Skin epidermis (tissue), 12 donors: Measurements from ENCODE around the gene ACTN2.

ENCODE experiments used
- H3K27ac ChIP-seq, 21 experiments: fragments of 200-600 bp; sonication (generic) in 11 of 21; one replicate each; pipeline ENCODE4 v1.5.0; 2020; ENCODE audit warnings: mild to moderate bottlenecking in 3 of 21, inconsistent platforms in 2 of 21, moderate library complexity in 2 of 21
- H3K4me3 ChIP-seq, 7 experiments: fragments of 200-600 bp; sonication (generic) in 2 of 7; one replicate each; pipeline ENCODE4 v1.5.0; 2020; ENCODE audit warnings: inconsistent platforms in 2 of 7, mild to moderate bottlenecking in 2 of 7, moderate library complexity in 1 of 7

ACTN2 gene

GRCh38 chr1:236689713-236690569 lies 3.6 kb downstream of the ACTN2 start:
- no peak overlapping the region for H3K4me3 ChIP-seq

GRCh38 chr1:236691348-236691747 lies 5.0 kb downstream of the ACTN2 start:
- Histone ChIP-seq H3K27ac (no peak overlapping the region), H3K4me3 (no peak overlapping the region)

More at GRCh38 chr1:236689713-236690569, 3.6 kb downstream of the ACTN2 start:
- no peak overlapping the region for H3K27ac ChIP-seq

- no peak overlapping the region for H3K27ac ChIP-seq
- no peak overlapping the region for H3K4me3 ChIP-seq
Measured at GRCh38 chr1:236692128-236692527, 5.8 kb downstream of the ACTN2 start.

GRCh38 chr1:236692742-236693141 lies 6.4 kb downstream of the ACTN2 start:
- H3K27ac ChIP-seq = no peak overlapping the region

GRCh38 chr1:236699366-236699765 lies 13.1 kb downstream of the ACTN2 start:
- Histone ChIP-seq H3K27ac (no peak overlapping the region), H3K4me3 (no peak overlapping the region)

More at GRCh38 chr1:236692742-236693141, 6.4 kb downstream of the ACTN2 start:
- H3K4me3 ChIP-seq = no peak overlapping the region

DNA sequence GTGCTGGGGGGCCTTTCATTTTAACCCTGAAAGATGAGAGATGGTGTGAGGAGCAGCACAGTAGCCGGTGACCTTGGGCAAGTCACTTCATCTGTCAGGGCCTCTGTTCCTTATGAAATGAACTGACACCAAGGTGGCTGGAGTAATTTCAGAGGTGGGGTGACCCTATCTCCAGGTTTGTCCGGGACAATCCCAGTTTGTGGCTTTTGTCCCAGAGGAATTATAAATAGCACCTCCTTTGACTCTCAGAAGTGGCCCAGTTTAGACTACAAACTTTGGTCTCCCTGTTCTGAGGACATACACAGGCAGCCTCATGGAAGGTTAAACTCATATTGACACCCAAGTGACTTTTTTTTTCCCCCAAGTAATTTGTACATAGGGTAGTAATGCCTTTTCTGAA lies 14.6 kb downstream of the ACTN2 start:
- no peak overlapping the region for H3K27ac ChIP-seq
- no peak overlapping the region for H3K4me3 ChIP-seq

DNA sequence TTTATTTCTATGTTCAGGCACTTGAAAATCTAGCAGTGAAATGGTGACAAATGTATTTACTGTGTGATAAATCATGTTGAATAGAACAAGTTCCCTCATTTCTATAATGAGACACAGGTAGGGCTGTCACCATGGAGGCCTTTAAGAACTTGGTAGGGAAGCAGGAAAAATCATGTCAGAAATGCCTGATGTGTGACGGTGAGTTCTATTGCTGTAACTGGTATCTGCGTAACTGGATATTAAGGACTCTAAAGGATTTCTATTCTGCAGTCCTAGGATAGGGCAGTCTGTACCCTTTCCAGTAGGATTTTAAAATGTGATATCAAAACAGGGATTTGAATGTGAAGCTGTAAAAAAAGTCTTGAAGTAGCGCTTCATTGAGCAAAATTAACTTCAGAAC lies 15.5 kb downstream of the ACTN2 start:
- H3K27ac ChIP-seq = no peak overlapping the region
- H3K4me3 ChIP-seq = no peak overlapping the region

DNA sequence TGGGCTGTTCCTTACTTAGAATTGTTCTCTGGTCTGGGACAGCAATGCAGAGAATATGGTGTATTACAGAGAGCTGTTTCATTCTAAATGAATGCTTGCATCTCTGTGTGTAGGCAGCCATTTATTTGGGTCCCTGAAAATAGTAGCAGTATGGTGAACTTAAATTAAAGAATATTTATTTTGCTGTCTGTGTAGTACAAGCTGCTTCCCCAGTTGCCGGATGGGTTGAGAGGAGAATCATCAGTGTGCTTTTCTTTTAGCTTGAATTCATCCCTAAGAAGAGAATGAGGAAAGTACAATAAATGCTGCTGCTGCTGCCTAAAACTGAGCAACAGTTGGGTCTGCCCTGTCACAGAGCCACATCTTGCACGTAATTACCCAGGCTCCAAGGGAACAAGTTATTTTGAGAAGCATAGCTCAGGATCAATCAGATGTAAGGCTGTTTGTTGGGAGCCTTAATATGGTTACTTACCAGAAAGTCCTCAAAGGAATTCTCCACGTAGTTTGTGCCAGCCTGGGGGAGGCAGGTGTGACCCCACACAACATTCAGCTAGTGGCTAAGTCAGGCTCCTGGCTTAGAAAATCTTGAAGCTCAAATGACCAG lies 16.6 kb downstream of the ACTN2 start:
- H3K4me3 ChIP-seq = no peak overlapping the region

GRCh38 chr1:236705771-236706170 lies 19.5 kb downstream of the ACTN2 start:
- H3K4me3 ChIP-seq = no peak overlapping the region

More for the DNA sequence above, 16.6 kb downstream of the ACTN2 start:
- H3K27ac ChIP-seq = no peak overlapping the region

DNA sequence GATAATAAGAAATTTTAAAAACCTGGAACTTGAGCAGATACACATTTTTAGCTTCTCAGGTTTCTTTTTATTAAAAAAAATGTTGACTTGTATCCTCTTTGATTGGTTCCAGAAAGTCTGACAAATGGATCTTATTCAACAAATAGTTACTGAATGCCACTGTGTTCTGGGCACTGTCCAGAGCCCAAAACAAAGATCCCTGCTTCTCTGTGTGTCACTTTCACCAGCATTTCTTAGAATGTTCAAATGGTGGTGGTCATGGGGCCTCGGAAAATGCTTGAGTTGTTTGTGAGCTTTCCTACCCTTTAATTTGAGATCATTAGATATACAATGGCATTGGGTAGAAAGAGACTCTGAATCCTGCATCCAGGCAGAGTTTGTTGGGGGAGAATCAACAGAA lies 19.9 kb downstream of the ACTN2 start:
- H3K4me3 ChIP-seq = no peak overlapping the region
- H3K27ac ChIP-seq = no peak overlapping the region

More at GRCh38 chr1:236705771-236706170, 19.5 kb downstream of the ACTN2 start:
- no peak overlapping the region for H3K27ac ChIP-seq

DNA sequence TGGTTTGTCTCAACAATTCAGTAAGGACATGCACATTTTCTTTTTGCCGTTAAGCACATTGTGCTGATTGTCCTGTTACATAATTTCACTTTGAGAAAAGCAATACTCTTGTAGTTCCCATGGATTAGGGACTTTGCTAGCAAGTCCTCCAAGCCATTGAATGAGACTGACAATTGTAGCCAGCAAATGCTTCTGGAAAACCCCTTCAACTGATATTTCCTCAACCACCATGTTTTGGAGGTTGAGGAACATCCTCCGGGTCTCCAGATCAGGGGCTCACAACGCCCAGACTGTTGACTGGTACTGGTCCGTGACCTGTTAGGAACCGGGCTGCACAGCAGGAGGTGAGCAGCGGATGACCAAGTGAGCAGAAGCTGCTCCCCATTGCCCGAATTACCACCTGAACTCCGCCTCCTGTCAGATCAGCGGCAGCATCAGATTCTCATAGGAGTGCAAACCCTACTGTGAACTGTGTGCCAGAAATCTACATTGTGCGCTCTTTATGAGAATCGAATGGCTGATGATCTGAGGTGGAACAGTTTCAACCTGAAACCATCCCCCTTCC lies 24.1 kb downstream of the ACTN2 start:
- no peak overlapping the region for H3K4me3 ChIP-seq
- H3K27ac ChIP-seq = no peak overlapping the region

DNA sequence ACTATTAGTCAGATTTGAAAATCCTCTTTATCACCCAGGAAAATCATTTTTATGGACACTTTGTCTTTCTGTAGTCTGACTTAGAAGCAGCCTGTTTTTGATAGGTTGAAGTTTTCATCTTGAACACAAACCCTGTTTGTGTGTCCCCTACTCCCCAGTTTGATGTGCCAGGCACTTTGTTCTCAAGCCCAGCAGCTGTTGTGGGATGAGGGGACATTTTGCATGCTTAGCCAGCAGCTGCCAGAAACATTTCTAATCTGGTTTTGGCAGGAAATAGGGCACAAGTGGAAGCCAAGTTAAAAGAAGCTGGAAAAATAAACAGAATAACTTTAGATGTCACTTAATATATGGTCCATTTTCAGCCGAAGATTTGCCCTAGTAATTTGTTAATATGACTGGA lies 29.9 kb downstream of the ACTN2 start:
- Histone ChIP-seq H3K27ac (no peak overlapping the region), H3K4me3 (no peak overlapping the region)

DNA sequence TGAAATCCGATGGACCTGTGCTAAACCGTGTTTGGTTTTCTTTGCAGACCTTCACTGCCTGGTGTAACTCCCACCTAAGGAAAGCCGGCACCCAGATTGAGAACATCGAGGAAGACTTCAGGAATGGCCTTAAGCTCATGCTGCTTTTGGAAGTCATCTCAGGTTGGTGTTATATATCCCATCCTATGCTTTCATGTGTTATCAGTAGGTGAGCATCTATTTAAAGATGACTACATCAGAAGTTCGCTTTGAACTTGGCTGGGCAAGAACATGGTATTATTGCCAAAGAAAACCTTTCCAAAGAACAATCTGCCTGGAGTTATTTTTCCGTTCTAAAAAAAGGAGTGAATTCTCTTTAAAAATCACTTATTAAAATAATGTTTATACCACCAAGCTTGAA lies 31.5 kb downstream of the ACTN2 start:
- Histone ChIP-seq H3K27ac (no peak overlapping the region), H3K4me3 (no peak overlapping the region)

- Histone ChIP-seq H3K27ac (no peak overlapping the region), H3K4me3 (no peak overlapping the region)
Measured at GRCh38 chr1:236718328-236718727, 32.0 kb downstream of the ACTN2 start.

DNA sequence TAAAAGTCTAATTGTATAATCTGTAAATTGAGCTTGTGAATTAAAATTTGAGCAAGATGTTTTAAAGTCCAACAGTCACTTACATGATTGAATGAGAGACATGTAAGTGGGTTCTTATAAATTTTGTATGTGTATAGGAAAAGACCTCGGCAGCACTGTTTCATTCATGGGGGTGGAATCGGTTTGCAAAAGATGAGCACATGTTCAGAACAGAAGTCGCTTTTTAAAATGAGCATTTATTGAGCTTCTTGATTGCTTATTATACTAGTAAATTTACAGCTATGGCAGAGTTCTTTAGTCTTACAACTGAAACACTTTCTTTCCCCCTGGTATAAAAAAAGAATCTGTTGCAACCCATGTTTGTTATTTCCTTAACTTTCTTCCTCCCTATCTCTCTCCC lies 33.9 kb downstream of the ACTN2 start:
- Histone ChIP-seq H3K27ac (no peak overlapping the region), H3K4me3 (no peak overlapping the region)

- Histone ChIP-seq H3K4me3 (no peak overlapping the region), H3K27ac (no peak overlapping the region)
Measured at GRCh38 chr1:236720611-236721010, 34.3 kb downstream of the ACTN2 start.

GRCh38 chr1:236724049-236724448 lies 37.8 kb downstream of the ACTN2 start:
- Histone ChIP-seq H3K27ac (no peak overlapping the region), H3K4me3 (no peak overlapping the region)

GRCh38 chr1:236724506-236724905 lies 38.2 kb downstream of the ACTN2 start:
- Histone ChIP-seq H3K27ac (no peak overlapping the region), H3K4me3 (no peak overlapping the region)

DNA sequence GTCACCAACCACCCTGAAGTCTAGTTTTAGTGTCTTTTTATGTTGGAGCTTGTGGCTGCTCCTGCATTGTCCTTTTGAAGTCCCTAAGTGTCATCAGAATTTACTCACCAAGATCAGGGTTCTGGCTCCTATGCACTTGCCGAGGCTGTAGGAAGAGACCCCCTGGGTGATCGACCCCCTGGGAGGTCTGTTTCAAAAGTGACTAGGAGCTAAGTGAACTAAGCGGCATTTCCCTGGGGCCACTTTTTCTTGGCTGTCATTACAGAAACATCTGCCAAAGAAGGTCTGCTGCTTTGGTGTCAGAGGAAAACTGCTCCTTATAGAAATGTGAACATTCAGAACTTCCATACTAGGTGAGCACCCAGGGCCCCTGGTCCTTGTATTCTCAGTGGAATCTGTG lies 39.4 kb downstream of the ACTN2 start:
- no peak overlapping the region for H3K4me3 ChIP-seq
- H3K27ac ChIP-seq = no peak overlapping the region

GRCh38 chr1:236727521-236727920 lies 41.2 kb downstream of the ACTN2 start:
- H3K4me3 ChIP-seq = no peak overlapping the region
- H3K27ac ChIP-seq = no peak overlapping the region

DNA sequence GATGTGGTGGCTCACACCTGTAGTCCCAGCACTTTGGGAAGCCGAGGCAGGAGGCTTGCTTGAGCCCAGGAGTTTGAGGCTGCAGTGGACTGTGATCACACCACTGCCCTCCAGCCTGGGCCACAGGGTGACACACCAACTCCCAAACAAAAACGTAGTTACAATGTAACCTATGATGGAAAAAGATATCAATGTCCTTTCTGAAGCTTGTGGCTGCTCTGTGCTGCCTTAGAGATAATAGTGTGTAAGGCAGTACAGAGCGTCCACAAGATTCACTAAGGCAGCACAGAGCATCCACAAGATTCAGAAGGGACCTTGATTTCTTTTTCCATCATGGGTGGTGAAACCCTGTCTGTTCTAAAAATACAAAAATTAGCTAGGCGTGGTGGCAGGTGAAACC lies 42.5 kb downstream of the ACTN2 start:
- H3K27ac ChIP-seq = no peak overlapping the region
- no peak overlapping the region for H3K4me3 ChIP-seq
